Measurements from ENCODE around the gene SIX1. TPM values are rescaled to one million over a fixed set of nuclear protein-coding genes. Genes with fewer than 3 reads are reported as not detected.

Gene SIX1
- total and polyA plus RNA-seq, 2 of the 13 experiments (the other 11 are each of a cell fraction or from before 2014, with no cell fraction given) = 1.7 to 6.5 TPM

DNA sequence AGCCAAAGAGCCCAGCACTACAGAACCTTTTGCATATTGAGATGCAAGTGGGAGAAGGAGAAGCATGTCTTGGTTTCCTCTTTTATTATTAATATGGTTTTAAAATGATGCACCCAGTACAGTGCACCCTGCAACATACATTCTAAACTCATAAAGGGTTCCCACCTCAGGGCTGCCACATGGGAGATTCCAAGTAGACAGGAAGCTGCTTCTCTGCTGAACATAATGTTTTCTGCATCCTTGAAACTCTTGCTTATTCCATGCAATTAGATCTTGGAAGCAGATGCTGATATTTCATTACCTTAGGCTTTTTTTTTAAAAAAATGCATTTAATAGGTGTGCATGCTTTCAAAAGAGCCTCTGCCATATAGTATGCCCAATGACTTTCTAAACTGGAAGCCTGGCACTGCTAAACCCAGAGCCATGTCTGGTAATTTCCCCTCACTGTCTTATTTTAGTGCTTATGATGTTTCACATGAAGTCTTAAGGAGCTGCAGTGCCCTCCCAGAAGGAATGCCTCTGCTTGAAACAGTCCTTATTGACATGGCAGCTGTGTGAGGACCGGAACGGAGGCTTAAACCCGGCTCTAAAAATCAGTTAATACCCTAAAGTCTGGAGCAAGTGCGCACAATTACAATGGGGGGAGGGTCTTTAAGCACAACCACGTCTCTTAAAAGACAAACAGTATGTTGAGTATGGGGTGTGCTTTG, 2.0 kb upstream of the SIX1 start:
- peaks cover 1 to 32% of the 10 kb centered on the region in 2 experiments; a peak in 4 of 5 replicates for H3K27me3 ChIP-seq (ENCODE audit: control insufficient read depth in 1 of 2, insufficient read depth in 2 of 2, low read length in 2 of 2)
- no peak for ATAC-seq
- WGBS (ENCODE audit: low lambda C conversion rate) = 68% methylated on average over 5 of the region's 5 CpGs
- H3K27ac ChIP-seq (ENCODE audit: extremely low read length, insufficient read depth, low read length) = no peak overlapping the region
- DNase-seq (ENCODE audit: low spot score) = no peak
- H2AFZ ChIP-seq (ENCODE audit: low read length) = no peak overlapping the region
- H3K36me3 ChIP-seq (replicated peaks in 1 of 2; ENCODE audit: control insufficient read depth in 1 of 2, insufficient read depth in 2 of 2, low read length in 2 of 2) = no peaks in the 10 kb centered on the region
- in situ Hi-C loops (cut with HindIII; ENCODE audit: extremely low pct_ligation_motif_present, low pct_unique_long_range_greater_than_20kb) (no loop called here), intact Hi-C loops (cut with micrococcal nuclease; ENCODE audit: unreplicated experiment) (no loop called here)
- H4K20me1 ChIP-seq (ENCODE audit: insufficient read depth, low read length) = no peaks in the 10 kb centered on the region
- peaks cover 41% of the 10 kb centered on the region for H3K4me1 ChIP-seq (ENCODE audit: insufficient read depth, low read length)
- POLR2A ChIA-PET = no interaction called here
- CTCF ChIA-PET (ENCODE audit: low intra/inter-chr PET ratio, low total read pairs) = no interaction called here
- TF ChIP-seq IKZF1 (IDR thresholded peaks at IDR 0.05) (no peak), ZNF672 (CRISPR knock-in tag; IDR thresholded peaks at IDR 0.05) (no peak), ZNF674 (CRISPR knock-in tag; IDR thresholded peaks at IDR 0.05; ENCODE audit: low read depth) (no peak), NCOR1 (IDR thresholded peaks at IDR 0.05; ENCODE audit: borderline replicate concordance, low read length) (no peak), ZNF30 (CRISPR knock-in tag; IDR thresholded peaks at IDR 0.05) (no peak), ZBTB1 (CRISPR knock-in tag; IDR thresholded peaks at IDR 0.05; ENCODE audit: borderline replicate concordance) (no peak)
- TF ChIP-seq, protein P1, sequence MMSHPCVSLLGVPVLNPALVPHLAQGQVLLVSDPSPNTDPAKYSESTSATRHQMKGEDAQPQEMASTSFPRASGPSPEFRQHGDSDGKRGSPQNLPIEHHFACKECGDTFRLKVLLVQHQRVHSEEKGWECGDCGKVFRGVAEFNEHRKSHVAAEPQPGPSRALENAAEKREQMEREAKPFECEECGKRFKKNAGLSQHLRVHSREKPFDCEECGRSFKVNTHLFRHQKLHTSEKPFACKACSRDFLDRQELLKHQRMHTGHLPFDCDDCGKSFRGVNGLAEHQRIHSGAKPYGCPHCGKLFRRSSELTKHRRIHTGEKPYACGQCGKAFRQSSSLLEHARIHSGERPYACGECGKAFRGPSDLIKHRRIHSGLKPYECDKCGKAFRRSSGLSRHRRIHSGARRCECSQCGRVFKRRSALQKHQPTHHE (CRISPR knock-in tag; IDR thresholded peaks at IDR 0.05; ENCODE audit: borderline replicate concordance) = no peak
- H3K9ac ChIP-seq (ENCODE audit: insufficient read depth, low read depth, low read length) = no peak overlapping the region
- H3K79me2 ChIP-seq (ENCODE audit: insufficient read depth, low read length) = peaks cover 27% of the 10 kb centered on the region
- no peak overlapping the region for H3K4me2 ChIP-seq (ENCODE audit: low read depth, low read length)
- H3K4me3 ChIP-seq (replicated peaks in 1 of 3; ENCODE audit: insufficient read depth in 1 of 3, low read depth in 2 of 3, low read length in 3 of 3) = no peak overlapping the region
- H3K9me3 ChIP-seq (ENCODE audit: low read length) = no peaks in the 10 kb centered on the region
- no TSS peak for BruUV-seq (replicated peaks)
- FAIRE-seq = no peak
